Smooth muscle cell (in vitro differentiated cells): ENCODE measurements around the gene BTG2. TPM values are rescaled to one million over a fixed set of nuclear protein-coding genes. Genes with fewer than 3 reads are reported as not detected.
"Not testable (repeated sequence)": the region's sequence is repeated elsewhere in the genome, so short reads cannot be mapped to it uniquely, and the experiment has no call there.

Experiments
- DNase-seq: peaks from one replicate; lab custom pipeline; 2025; ENCODE audit not compliant: unreplicated experiment; lab: John Stamatoyannopoulos, UW
- H2AFZ ChIP-seq: fragments of 200-600 bp; sonication (generic); 2 replicates; pipeline ENCODE4 v1.6.0; 2016; ENCODE audit warnings: antibody characterized with exemption, low read depth, mild to moderate bottlenecking
- H3F3A ChIP-seq: fragments of 200-600 bp; sonication (generic); 2 replicates; pipeline ENCODE4 v1.6.0; 2017; ENCODE audit warnings: antibody characterized with exemption, low read depth
- H3K27ac ChIP-seq: fragments of 200-600 bp; sonication (generic); 2 replicates; pipeline ENCODE4 v1.5.1; 2016; ENCODE audit warnings: low read depth, mild to moderate bottlenecking
- H3K27me3 ChIP-seq: fragments of 200-600 bp; sonication (generic); 2 replicates; pipeline ENCODE4 v1.6.1; 2016; ENCODE audit warnings: low read depth, mild to moderate bottlenecking
- H3K36me3 ChIP-seq: fragments of 200-600 bp; sonication (generic); 2 replicates; pipeline ENCODE4 v1.5.1; 2016; ENCODE audit warnings: low read depth
- H3K4me1 ChIP-seq: fragments of 200-600 bp; sonication (generic); 2 replicates; pipeline ENCODE4 v1.5.1; 2016; ENCODE audit warnings: low read depth
- H3K4me2 ChIP-seq: fragments of 200-600 bp; sonication (generic); 2 replicates; pipeline ENCODE4 v1.6.0; 2016; ENCODE audit warnings: mild to moderate bottlenecking
- H3K4me3 ChIP-seq: fragments of 200-600 bp; sonication (generic); 2 replicates; pipeline ENCODE4 v1.5.1; 2016; ENCODE audit warnings: mild to moderate bottlenecking
- H3K79me2 ChIP-seq: fragments of 200-600 bp; sonication (generic); 2 replicates; pipeline ENCODE4 v1.6.0; 2016; ENCODE audit warnings: low read depth, mild to moderate bottlenecking
- H3K9ac ChIP-seq: fragments of 200-600 bp; sonication (generic); 2 replicates; pipeline ENCODE4 v1.6.0; 2016; ENCODE audit warnings: low read depth
- H3K9me3 ChIP-seq: fragments of 200-600 bp; sonication (generic); replicated peaks from 2 replicates; pipeline ENCODE4 v1.5.1; 2016; ENCODE audit warnings: low read depth
- H4K20me1 ChIP-seq: fragments of 200-600 bp; sonication (generic); 2 replicates; pipeline ENCODE4 v1.6.0; 2016; ENCODE audit warnings: low read depth
- CTCF ChIP-seq: fragments of 200-600 bp; sonication (generic); IDR thresholded peaks from 2 replicates; pipeline ENCODE4 v1.5.1; 2017; ENCODE audit warnings: borderline replicate concordance, mild to moderate bottlenecking, antibody characterized with exemption; ENCODE audit not compliant: insufficient read depth, poor library complexity, severe bottlenecking
- WGBS: methylation state at CpG from one replicate; pipeline ENCODE4 v1.1.7; 2016; ENCODE audit warnings: low lambda C conversion rate; 5-methylcytosine and 5-hydroxymethylcytosine counted together
- polyA plus RNA-seq: library from polyadenylated mRNA; unstranded; fragments of >200 nt; fragmentation: Nextera tagmentation; extraction: Ambion mirVana; gene quantifications from 2 replicates; pipeline ENCODE4 v1.2.1, GENCODE V29; 2016
- total RNA-seq: library from RNA; depleted of rRNA; stranded (reverse); fragments of >200 nt; gene quantifications from 2 replicates; pipeline ENCODE4 v1.2.3, GENCODE V29; 2014

Gene BTG2
- total and polyA plus RNA-seq, 2 experiments from 2014 or later, result 80.0 to 93.8 TPM

GRCh38 chr1:203265541-203265940, 39.8 kb upstream of the BTG2 start:
- no peak overlapping the region for H3K9ac ChIP-seq
- no peaks in the 10 kb centered on the region for H3K79me2 ChIP-seq
- H3K4me2 ChIP-seq, result no peak overlapping the region
- no peak for DNase-seq
- H3K9me3 ChIP-seq, result no peaks in the 10 kb centered on the region
- 96% methylated on average over 4 of the region's 4 CpGs for WGBS
- H3K4me1 ChIP-seq, result no peaks in the 10 kb centered on the region
- H3K36me3 ChIP-seq, result no peaks in the 10 kb centered on the region
- no peaks in the 10 kb centered on the region for H4K20me1 ChIP-seq
- no peak for TF ChIP-seq CTCF
- H3F3A ChIP-seq, result no peaks in the 10 kb centered on the region
- H3K4me3 ChIP-seq, result no peak overlapping the region
- peaks cover under 1% of the 10 kb centered on the region for H3K27me3 ChIP-seq
- no peak overlapping the region for H2AFZ ChIP-seq
- no peak overlapping the region for H3K27ac ChIP-seq

GRCh38 chr1:203266140-203266539, 39.2 kb upstream of the BTG2 start:
- not testable (repeated sequence) for H3K4me2 ChIP-seq, H3K79me2 ChIP-seq, H3K4me1 ChIP-seq, H3K27ac ChIP-seq, H3K9ac ChIP-seq, H3F3A ChIP-seq, H2AFZ ChIP-seq, H3K27me3 ChIP-seq, H3K36me3 ChIP-seq, DNase-seq, H4K20me1 ChIP-seq, H3K9me3 ChIP-seq, H3K4me3 ChIP-seq
- WGBS, result 63% methylated on average over 5 of the region's 5 CpGs

- H3K27ac ChIP-seq, result no peak overlapping the region
- H3F3A ChIP-seq, result no peaks in the 10 kb centered on the region
- 4% methylated on average over 20 of the region's 20 CpGs for WGBS
- peak overlapping the region; percentile 29 for H3K9ac ChIP-seq
- peak; percentile 83 for TF ChIP-seq CTCF
- H3K36me3 ChIP-seq, result no peaks in the 10 kb centered on the region
- DNase-seq, result peak; percentile 89
- no peaks in the 10 kb centered on the region for H3K9me3 ChIP-seq
- peak overlapping the region; percentile 68 for H3K4me3 ChIP-seq
- no peaks in the 10 kb centered on the region for H3K27me3 ChIP-seq
- H3K79me2 ChIP-seq, result no peaks in the 10 kb centered on the region
- peak overlapping the region; percentile 93 for H2AFZ ChIP-seq
- H3K4me2 ChIP-seq, result peak overlapping the region; percentile 87
- H3K4me1 ChIP-seq, result no peaks in the 10 kb centered on the region
- H4K20me1 ChIP-seq, result no peaks in the 10 kb centered on the region
These were observed 37.9 kb upstream of the BTG2 start for GRCh38 chr1:203267347-203267846.

- no peaks in the 10 kb centered on the region for H3K27me3 ChIP-seq
- DNase-seq, result no peak
- H3K4me1 ChIP-seq, result no peaks in the 10 kb centered on the region
- no peak overlapping the region for H3K9ac ChIP-seq
- no peak overlapping the region for H3K27ac ChIP-seq
- no peaks in the 10 kb centered on the region for H3K9me3 ChIP-seq
- no peak for TF ChIP-seq CTCF
- peak overlapping the region; percentile 87 for H3K4me2 ChIP-seq
- no peaks in the 10 kb centered on the region for H4K20me1 ChIP-seq
- peak overlapping the region; percentile 93 for H2AFZ ChIP-seq
- H3K79me2 ChIP-seq, result no peaks in the 10 kb centered on the region
- WGBS, result 66% methylated on average over 15 of the region's 15 CpGs
- no peaks in the 10 kb centered on the region for H3K36me3 ChIP-seq
- H3F3A ChIP-seq, result no peaks in the 10 kb centered on the region
- peak overlapping the region; percentile 68 for H3K4me3 ChIP-seq
These were observed 37.4 kb upstream of the BTG2 start for GRCh38 chr1:203267912-203268311.
